Stimulated activated naive CD8-positive, alpha-beta T cell treated with anti-CD3 and anti-CD28 coated beads, Interleukin-15, amount 100 ng/mL, for 72 hours (primary cell): Measurements from ENCODE around the gene RPS24.

Source experiments
- ATAC-seq: fragments of 150-1000 bp; cut with Tn5 transposase; 2 replicates; pipeline ENCODE4 v1.10.0; 2021; ENCODE audit warnings: mild to moderate bottlenecking, moderate library complexity
- DNase-seq, 2 donors: peaks; one replicate each; pipeline ENCODE4 v3.0.0; 2021 to 2022
- H3K27ac Mint-ChIP-seq, 2 donors: one replicate each; pipeline ENCODE4 v1.8.0; 2022; ENCODE audit warnings: mild to moderate bottlenecking in 2 of 2, mixed read lengths in 2 of 2, moderate library complexity in 2 of 2
- H3K27me3 Mint-ChIP-seq: one replicate; pipeline ENCODE4 v1.8.0; 2022; ENCODE audit warnings: mixed read lengths
- H3K4me1 Mint-ChIP-seq: one replicate; pipeline ENCODE4 v1.8.0; 2022; ENCODE audit warnings: mild to moderate bottlenecking, mixed read lengths
- H3K4me3 Mint-ChIP-seq, 2 donors: one replicate each; pipeline ENCODE4 v1.8.0; 2022; ENCODE audit warnings: mild to moderate bottlenecking in 2 of 2, mixed read lengths in 2 of 2, moderate library complexity in 1 of 2
- H3K9me3 Mint-ChIP-seq, 2 donors: one replicate each; pipeline ENCODE4 v1.8.0; 2022; ENCODE audit warnings: mixed read lengths in 2 of 2

The RPS24 gene

DNA sequence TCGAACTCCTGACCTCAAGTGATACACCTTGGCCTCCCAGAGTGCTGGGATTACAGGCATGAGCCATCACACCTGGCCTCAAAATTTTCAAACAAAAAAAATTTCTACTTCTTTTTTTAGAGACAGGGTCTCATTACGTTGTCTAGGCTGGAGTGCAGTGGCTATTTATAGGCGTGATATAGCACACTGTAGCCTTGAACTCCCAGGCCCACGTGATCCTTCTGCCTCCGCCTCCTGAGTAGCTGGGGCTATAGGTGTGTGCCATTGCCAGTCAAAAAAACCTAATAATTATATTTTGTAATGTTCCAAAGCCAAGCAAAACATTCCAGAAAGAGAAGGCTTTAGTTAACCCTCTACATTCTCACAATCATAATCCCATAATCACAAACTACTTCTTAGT is 18.1 kb upstream of the RPS24 start:
- Mint-ChIP-seq H3K4me3 (no peak overlapping the region), H3K9me3 (no peaks in the 10 kb centered on the region), H3K27ac (no peak overlapping the region), H3K4me1 (no peaks in the 10 kb centered on the region), H3K27me3 (no peaks in the 10 kb centered on the region)
- ATAC-seq (no peak), DNase-seq (no peak)

- ATAC-seq (no peak), DNase-seq (no peak)
- Mint-ChIP-seq H3K27me3 (no peaks in the 10 kb centered on the region), H3K4me3 (no peak overlapping the region), H3K4me1 (no peaks in the 10 kb centered on the region), H3K27ac (peak overlapping the region in 1 of 2 donors; percentile 6), H3K9me3 (no peaks in the 10 kb centered on the region)
Measured at GRCh38 chr10:78017856-78018255, 15.8 kb upstream of the RPS24 start.

DNA sequence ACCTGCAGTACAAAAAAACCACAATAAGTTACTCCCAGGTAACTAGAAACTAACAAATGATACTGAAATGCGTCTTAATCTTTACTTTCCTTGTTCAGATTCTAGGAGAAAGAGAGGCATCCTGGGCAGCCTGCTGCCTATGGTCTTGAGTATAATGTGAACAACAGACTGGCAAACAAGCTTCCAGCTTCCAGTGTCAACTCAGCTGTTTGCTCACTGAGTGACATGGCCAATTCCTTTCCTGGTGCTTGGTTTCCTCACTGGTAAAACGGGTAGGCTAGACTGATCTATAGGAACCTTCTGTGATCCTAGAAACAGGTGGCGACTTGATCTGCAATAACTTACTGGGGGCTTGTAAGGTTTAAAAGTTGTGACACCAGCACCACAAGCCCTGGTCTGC is 14.4 kb upstream of the RPS24 start:
- DNase-seq (no peak), ATAC-seq (no peak)
- no peak overlapping the region for H3K27ac Mint-ChIP-seq
- no peak overlapping the region for H3K4me3 Mint-ChIP-seq
- no peaks in the 10 kb centered on the region for H3K4me1 Mint-ChIP-seq
- no peaks in the 10 kb centered on the region for H3K27me3 Mint-ChIP-seq
- no peaks in the 10 kb centered on the region for H3K9me3 Mint-ChIP-seq

DNA sequence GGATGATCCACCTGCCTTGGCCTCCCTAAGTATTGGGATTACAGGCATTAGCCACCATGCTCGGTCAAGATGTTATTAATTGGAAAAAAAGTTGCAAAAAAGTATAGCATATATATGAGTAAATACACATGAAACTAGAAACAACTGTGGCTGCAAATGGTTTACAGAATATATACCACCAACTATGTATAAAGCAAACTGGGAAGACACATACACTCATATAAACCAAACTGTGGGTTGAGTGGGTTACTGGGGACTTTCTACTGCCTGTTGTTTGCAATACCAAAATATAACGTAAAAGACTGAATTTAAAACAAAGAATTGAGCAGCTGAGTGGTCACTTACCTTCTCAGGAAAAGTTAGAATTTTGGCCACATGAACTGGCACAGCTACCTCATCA is 12.5 kb upstream of the RPS24 start:
- Mint-ChIP-seq H3K4me1 (peaks cover under 1% of the 10 kb centered on the region), H3K27ac (peak overlapping the region in 1 of 2 donors; percentile 69), H3K9me3 (no peaks in the 10 kb centered on the region), H3K27me3 (no peaks in the 10 kb centered on the region), H3K4me3 (no peak overlapping the region)
- DNase-seq: no peak
- ATAC-seq: peak; percentile 72

DNA sequence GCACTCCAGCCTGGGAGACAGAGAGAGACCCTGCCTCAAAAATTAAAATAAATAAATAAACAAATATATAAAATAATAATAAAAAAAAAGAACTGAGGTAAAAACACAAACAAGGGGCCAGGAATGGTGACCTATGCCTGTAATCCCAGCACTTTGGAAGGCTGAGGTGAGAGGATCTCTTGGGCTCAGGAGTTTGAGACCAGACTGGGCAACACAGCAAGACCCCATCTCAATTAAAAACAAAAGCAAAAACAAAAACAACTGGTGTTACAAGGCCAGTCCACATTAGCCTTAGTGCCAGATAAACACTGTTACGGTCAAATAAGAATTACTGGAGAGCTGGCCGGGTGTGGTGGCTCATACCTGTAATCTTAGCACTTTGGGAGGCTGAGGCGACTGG is 9.9 kb upstream of the RPS24 start:
- no peak for ATAC-seq
- Mint-ChIP-seq H3K4me1 (peaks cover 22% of the 10 kb centered on the region), H3K27me3 (no peaks in the 10 kb centered on the region)

DNA sequence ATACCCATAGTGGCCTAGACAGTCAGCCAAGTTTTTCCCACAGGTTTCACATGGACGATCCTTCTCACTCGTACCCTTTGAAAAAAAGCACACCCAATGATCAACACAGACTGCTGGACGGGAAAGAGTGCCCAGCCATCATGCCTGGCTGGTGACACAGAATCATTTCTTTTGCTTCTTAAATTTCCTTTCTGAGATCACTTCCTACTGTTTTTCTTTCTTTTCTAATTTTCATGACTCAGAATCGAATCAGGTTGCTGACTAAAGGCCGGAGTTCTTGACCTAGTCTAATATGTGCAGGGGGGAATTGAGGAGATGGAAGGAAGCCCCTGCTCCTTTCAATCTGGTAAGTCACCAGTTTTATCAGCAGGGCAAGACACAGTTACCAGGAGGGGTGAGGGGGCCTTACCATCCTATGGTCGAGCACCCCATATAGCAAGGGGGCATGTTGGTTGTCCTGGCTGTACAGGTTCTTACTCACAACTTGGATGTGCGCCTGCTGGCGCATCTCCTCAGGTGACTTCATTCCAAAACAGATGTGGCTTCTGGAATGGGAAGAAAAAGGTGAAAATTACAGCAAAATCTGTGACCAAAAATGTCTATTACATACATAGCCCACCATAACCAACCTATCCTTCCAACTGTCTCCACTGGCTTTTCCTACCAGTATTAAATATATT is 7.8 kb upstream of the RPS24 start:
- Mint-ChIP-seq H3K4me3 (no peak overlapping the region), H3K4me1 (peaks cover 29% of the 10 kb centered on the region), H3K27ac (peak overlapping the region in 1 of 2 donors; percentile 5), H3K9me3 (no peaks in the 10 kb centered on the region), H3K27me3 (no peaks in the 10 kb centered on the region)
- ATAC-seq: no peak
- DNase-seq: no peak

More for the DNA sequence above, 9.9 kb upstream of the RPS24 start:
- H3K27ac Mint-ChIP-seq: no peak overlapping the region
- no peak overlapping the region for H3K4me3 Mint-ChIP-seq
- no peaks in the 10 kb centered on the region for H3K9me3 Mint-ChIP-seq
- no peak for DNase-seq

- H3K27ac Mint-ChIP-seq: peak overlapping the region; percentile 98 to 100
- no peaks in the 10 kb centered on the region for H3K27me3 Mint-ChIP-seq
- ATAC-seq (peak; percentile 29), DNase-seq (peak; percentile 12 to 26)
- no peaks in the 10 kb centered on the region for H3K9me3 Mint-ChIP-seq
- H3K4me3 Mint-ChIP-seq: peak overlapping the region; percentile 98 to 100
- H3K4me1 Mint-ChIP-seq: peaks cover 29% of the 10 kb centered on the region
Measured at GRCh38 chr10:78028438-78029268, 5.0 kb upstream of the RPS24 start.

- Mint-ChIP-seq H3K27me3 (no peaks in the 10 kb centered on the region), H3K4me3 (peak within 1 kb of the TSS; percentile 98 to 100), H3K9me3 (no peaks in the 10 kb centered on the region), H3K27ac (peak within 1 kb of the TSS; percentile 98 to 100), H3K4me1 (peaks cover 30% of the 10 kb centered on the region)
- ATAC-seq (peak; percentile 75), DNase-seq (peak; percentile 86 to 94)
Measured at GRCh38 chr10:78029269-78030226, 4.1 kb upstream of the RPS24 start, which contains the start of gene POLR3A. TSS of gene POLR3A (minus strand) at chr10:78029515. CDS start at chr10:78029407, 108 bp downstream.

GRCh38 chr10:78033387-78033636 is 351 bp upstream of the RPS24 start:
- peak overlapping the region; percentile 83 for H3K4me3 Mint-ChIP-seq
- peaks cover 44% of the 10 kb centered on the region for H3K4me1 Mint-ChIP-seq
- peak overlapping the region; percentile 34 to 95 for H3K27ac Mint-ChIP-seq
- no peaks in the 10 kb centered on the region for H3K27me3 Mint-ChIP-seq
- ATAC-seq (no peak), DNase-seq (no peak)
- no peaks in the 10 kb centered on the region for H3K9me3 Mint-ChIP-seq

DNA sequence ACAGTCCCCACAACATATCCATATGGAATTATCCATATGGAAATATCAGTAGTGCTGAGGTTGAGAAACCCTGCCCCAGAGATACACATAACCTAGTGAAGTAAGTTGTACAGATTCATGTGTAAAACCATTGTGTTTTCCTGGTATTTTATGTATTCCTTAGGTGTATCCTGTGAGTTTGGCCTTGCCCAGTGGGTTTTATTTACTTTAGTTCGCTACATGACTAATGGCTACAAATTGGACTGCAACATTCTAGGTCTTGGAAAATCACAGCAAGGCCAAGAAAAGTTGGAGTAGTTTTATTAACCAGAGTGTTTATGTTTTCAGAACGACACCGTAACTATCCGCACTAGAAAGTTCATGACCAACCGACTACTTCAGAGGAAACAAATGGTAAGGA is 1.4 kb downstream of the RPS24 start:
- Mint-ChIP-seq H3K27ac (peak overlapping the region; percentile 88 to 95), H3K27me3 (no peaks in the 10 kb centered on the region), H3K9me3 (no peaks in the 10 kb centered on the region), H3K4me1 (peaks cover 49% of the 10 kb centered on the region), H3K4me3 (peak overlapping the region; percentile 83)
- DNase-seq: no peak
- ATAC-seq: no peak

DNA sequence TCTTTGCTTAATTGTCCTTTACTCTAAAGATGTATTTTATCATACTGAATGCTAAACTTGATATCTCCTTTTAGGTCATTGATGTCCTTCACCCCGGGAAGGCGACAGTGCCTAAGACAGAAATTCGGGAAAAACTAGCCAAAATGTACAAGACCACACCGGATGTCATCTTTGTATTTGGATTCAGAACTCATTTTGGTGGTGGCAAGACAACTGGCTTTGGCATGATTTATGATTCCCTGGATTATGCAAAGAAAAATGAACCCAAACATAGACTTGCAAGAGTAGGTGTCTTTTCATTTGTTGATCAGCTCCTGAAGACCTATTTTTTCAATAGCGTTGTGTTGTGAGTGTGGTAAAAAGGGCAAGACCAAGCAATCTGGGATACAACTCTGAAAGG is 1.8 kb downstream of the RPS24 start:
- Mint-ChIP-seq H3K4me3 (peak overlapping the region; percentile 83), H3K27me3 (no peaks in the 10 kb centered on the region), H3K27ac (peak overlapping the region in 1 of 2 donors; percentile 95), H3K4me1 (peaks cover 50% of the 10 kb centered on the region), H3K9me3 (no peaks in the 10 kb centered on the region)
- ATAC-seq (no peak), DNase-seq (no peak)

GRCh38 chr10:78035933-78036583 is 2.4 kb downstream of the RPS24 start:
- ATAC-seq (no peak), DNase-seq (no peak)
- peak overlapping the region; percentile 8 to 91 for H3K27ac Mint-ChIP-seq
- no peaks in the 10 kb centered on the region for H3K27me3 Mint-ChIP-seq
- no peaks in the 10 kb centered on the region for H3K9me3 Mint-ChIP-seq
- H3K4me1 Mint-ChIP-seq: peaks cover 56% of the 10 kb centered on the region
- H3K4me3 Mint-ChIP-seq: peak overlapping the region; percentile 83

- Mint-ChIP-seq H3K9me3 (no peaks in the 10 kb centered on the region), H3K4me3 (peak overlapping the region; percentile 29 to 83), H3K27ac (no peak overlapping the region), H3K4me1 (peaks cover 72% of the 10 kb centered on the region), H3K27me3 (no peaks in the 10 kb centered on the region)
- no peak for DNase-seq
- no peak for ATAC-seq
Measured at GRCh38 chr10:78038105-78038504, 4.4 kb downstream of the RPS24 start.

DNA sequence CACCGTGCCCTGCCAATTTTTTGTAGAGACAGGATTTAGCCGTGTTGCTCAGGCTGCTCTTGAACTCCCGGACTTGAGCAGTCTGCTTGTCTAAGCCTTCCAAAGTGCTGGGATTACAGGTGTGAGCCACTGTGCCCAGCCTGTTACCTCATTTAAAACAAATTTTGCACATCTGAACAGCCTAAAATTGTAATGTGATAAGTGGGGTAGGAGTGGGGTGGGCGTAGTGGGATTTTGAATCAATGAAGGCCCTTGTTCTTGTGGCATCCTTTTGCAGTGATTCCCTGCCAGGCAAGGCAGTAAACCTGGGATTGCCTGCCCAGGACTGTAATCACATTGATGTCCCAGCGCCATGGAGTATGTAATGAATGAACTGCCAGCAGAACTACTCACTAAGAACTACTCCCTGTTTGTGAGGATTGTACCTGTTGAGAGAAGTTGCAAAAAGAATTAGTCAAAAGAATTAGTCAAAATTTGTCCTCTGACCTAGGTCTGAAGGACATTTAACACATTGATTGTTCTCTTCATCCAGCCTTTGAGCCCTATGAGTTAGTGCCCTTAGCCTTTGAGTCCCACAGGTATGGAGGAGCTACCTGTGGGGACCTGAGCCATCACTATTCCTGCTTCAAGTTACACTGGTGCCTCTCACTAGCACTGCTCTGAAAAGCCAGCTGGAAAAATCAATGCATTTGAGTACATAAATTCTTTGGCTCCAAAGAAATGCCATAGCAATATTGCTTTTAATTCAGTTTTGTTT is 5.3 kb downstream of the RPS24 start:
- Mint-ChIP-seq H3K4me1 (peaks cover 77% of the 10 kb centered on the region), H3K27me3 (no peaks in the 10 kb centered on the region), H3K9me3 (no peaks in the 10 kb centered on the region), H3K4me3 (peak overlapping the region; percentile 45 to 46), H3K27ac (peak overlapping the region; percentile 79 to 90)
- no peak for ATAC-seq
- DNase-seq: no peak
